Measurements from ENCODE around the gene NFATC3. TPM values are rescaled to one million over a fixed set of nuclear protein-coding genes. Genes with fewer than 3 reads are reported as not detected.
A peak's percentile ranks its signal among the peaks of the same experiment; 100 is the strongest.

NFATC3 gene
- total and polyA plus RNA-seq, 2 donors (not counting 1 experiment from before 2014, with no cell fraction given): 33.4 to 115 TPM

DNA sequence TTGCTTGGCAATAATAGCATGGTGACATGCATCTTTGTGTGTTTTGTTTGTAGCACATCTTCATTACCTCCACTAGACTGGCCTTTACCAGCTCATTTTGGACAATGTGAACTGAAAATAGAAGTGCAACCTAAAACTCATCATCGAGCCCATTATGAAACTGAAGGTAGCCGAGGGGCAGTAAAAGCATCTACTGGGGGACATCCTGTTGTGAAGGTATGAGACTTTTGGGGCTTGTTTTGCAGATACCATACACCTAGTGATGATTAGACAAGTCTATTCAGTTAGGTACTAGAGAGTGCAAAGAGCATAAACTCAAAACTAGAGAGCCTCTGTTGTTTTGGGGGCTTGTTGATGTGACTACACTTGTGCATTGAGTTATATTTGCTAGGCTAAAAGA lies 41.2 kb downstream of the NFATC3 start:
- H3K36me3 ChIP-seq (replicated peaks in 1 of 2; ENCODE audit: control extremely low read depth in 1 of 2, control insufficient read depth in 1 of 2, extremely low read depth in 1 of 2, insufficient read depth in 2 of 2, low read length in 1 of 2): peaks cover 2 to 26% of the 10 kb centered on the region in 2 experiments
- no peaks in the 10 kb centered on the region for H3K27me3 Mint-ChIP-seq
- H3K4me3 Mint-ChIP-seq: no peak overlapping the region
- DNase-seq (no peak), ATAC-seq (ENCODE audit: low read depth) (no peak)
- TF ChIP-seq, protein P1, sequence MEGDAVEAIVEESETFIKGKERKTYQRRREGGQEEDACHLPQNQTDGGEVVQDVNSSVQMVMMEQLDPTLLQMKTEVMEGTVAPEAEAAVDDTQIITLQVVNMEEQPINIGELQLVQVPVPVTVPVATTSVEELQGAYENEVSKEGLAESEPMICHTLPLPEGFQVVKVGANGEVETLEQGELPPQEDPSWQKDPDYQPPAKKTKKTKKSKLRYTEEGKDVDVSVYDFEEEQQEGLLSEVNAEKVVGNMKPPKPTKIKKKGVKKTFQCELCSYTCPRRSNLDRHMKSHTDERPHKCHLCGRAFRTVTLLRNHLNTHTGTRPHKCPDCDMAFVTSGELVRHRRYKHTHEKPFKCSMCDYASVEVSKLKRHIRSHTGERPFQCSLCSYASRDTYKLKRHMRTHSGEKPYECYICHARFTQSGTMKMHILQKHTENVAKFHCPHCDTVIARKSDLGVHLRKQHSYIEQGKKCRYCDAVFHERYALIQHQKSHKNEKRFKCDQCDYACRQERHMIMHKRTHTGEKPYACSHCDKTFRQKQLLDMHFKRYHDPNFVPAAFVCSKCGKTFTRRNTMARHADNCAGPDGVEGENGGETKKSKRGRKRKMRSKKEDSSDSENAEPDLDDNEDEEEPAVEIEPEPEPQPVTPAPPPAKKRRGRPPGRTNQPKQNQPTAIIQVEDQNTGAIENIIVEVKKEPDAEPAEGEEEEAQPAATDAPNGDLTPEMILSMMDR (IDR thresholded peaks at IDR 0.05): no peak
- no peak for TF ChIP-seq EZH2 (IDR thresholded peaks at IDR 0.05; ENCODE audit: borderline replicate concordance, insufficient read depth, low read depth, low read length, poor library complexity, severe bottlenecking)
- no CpG with 5 or more reads among the region's 2 CpGs for WGBS (ENCODE audit: insufficient coverage)
- H3K27me3 ChIP-seq (replicated peaks in 1 of 4; ENCODE audit: control extremely low read depth in 1 of 4, control insufficient read depth in 3 of 4, insufficient read depth in 4 of 4, low read length in 3 of 4): no peaks in the 10 kb centered on the region
- no peaks in the 10 kb centered on the region for H3K9me3 ChIP-seq (ENCODE audit: control extremely low read depth in 1 of 3, control insufficient read depth in 2 of 3, insufficient read depth in 1 of 3, low read length in 2 of 3)
- H3K4me3 ChIP-seq (ENCODE audit: control extremely low read depth in 1 of 5, extremely low read depth in 1 of 5, insufficient read depth in 1 of 5, low read depth in 2 of 5, low read length in 4 of 5): no peak overlapping the region
- ChIA-PET CTCF (no interaction called here), POLR2A (interaction anchor here (0.5 kb wide), 1 partner anchor 420 kb away, joined by 4 read pairs; no protein-coding TSS in a partner anchor)
- no peak overlapping the region for H3K9ac ChIP-seq (ENCODE audit: low read length)
- H3K27ac ChIP-seq (ENCODE audit: low read length in 2 of 2): peak overlapping the region in 1 of 2 donors; percentile 48
- H3K4me2 ChIP-seq (replicated peaks; ENCODE audit: low read depth, low read length, poor library complexity, severe bottlenecking): peak overlapping the region; percentile 17
- H4K20me1 ChIP-seq (ENCODE audit: control insufficient read depth, insufficient read depth, low read length, poor library complexity, severe bottlenecking): peaks cover 77% of the 10 kb centered on the region
- peaks cover 95% of the 10 kb centered on the region for H3K79me2 ChIP-seq (ENCODE audit: control insufficient read depth, insufficient read depth, low read length)
- no peaks in the 10 kb centered on the region for H3K9me3 Mint-ChIP-seq (ENCODE audit: insufficient read depth)
- peak overlapping the region; percentile 4 for H3K27ac Mint-ChIP-seq
- intact Hi-C loops (cut with micrococcal nuclease): no loop called here
- H2AFZ ChIP-seq (ENCODE audit: insufficient read depth, low read depth, low read length, poor library complexity, severe bottlenecking): no peak overlapping the region
- H3K4me1 ChIP-seq (ENCODE audit: control insufficient read depth in 2 of 2, insufficient read depth in 2 of 2, low read length in 2 of 2): peaks cover 15 to 35% of the 10 kb centered on the region in 2 donors
- H3K4me1 Mint-ChIP-seq: peaks cover 58% of the 10 kb centered on the region

DNA sequence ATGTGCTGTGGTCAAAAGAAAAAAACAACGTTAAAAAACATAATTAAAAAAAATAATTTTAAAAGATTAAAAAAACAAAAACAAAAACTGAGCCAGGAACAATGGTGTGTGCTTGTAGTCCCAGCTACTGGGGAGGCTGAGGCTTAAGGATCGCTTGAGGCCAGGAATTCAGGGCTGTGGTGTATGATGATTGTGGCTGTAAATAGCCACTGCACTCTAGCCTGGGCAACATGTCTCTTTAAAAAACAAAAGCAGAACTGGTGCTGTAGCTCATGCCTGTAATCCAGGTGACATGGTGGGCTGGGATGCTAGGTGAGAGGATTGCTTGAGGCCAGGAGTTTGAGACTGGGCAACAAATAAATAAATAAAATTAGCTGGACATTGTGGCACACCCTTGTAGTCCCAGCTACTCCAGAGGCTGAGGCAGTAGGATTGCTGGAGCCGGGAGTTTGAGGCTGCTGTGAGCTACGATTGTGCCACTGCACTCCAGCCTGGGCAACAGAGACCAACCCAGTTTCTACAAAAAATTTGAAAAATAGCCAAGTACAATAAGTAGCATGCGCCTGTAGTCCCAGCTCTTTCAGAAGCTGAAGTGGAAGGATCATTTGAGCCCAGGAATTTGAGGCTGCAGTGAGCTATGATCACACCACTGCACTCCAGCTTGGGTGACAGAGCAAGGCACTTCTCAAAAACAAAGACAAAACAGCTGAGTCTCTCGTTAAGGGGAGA lies 43.6 kb downstream of the NFATC3 start:
- Histone ChIP-seq H2AFZ (ENCODE audit: insufficient read depth, low read depth, low read length, poor library complexity, severe bottlenecking) (no peak overlapping the region), H3K4me1 (ENCODE audit: control insufficient read depth in 2 of 2, insufficient read depth in 2 of 2, low read length in 2 of 2) (peaks cover 17 to 35% of the 10 kb centered on the region in 2 donors), H3K79me2 (ENCODE audit: control insufficient read depth, insufficient read depth, low read length) (peaks cover 95% of the 10 kb centered on the region), H3K9me3 (ENCODE audit: control extremely low read depth in 1 of 3, control insufficient read depth in 2 of 3, insufficient read depth in 1 of 3, low read length in 2 of 3) (no peaks in the 10 kb centered on the region), H3K36me3 (replicated peaks in 1 of 2; ENCODE audit: control extremely low read depth in 1 of 2, control insufficient read depth in 1 of 2, extremely low read depth in 1 of 2, insufficient read depth in 2 of 2, low read length in 1 of 2) (peaks cover 2 to 29% of the 10 kb centered on the region in 2 experiments), H4K20me1 (ENCODE audit: control insufficient read depth, insufficient read depth, low read length, poor library complexity, severe bottlenecking) (peaks cover 71% of the 10 kb centered on the region), H3K9ac (ENCODE audit: low read length) (no peak overlapping the region), H3K4me3 (ENCODE audit: control extremely low read depth in 1 of 5, extremely low read depth in 1 of 5, insufficient read depth in 1 of 5, low read depth in 2 of 5, low read length in 4 of 5) (no peak overlapping the region), H3K27ac (ENCODE audit: low read length in 2 of 2) (peak overlapping the region in 1 of 2 donors; percentile 37), H3K27me3 (replicated peaks in 1 of 4; ENCODE audit: control extremely low read depth in 1 of 4, control insufficient read depth in 3 of 4, insufficient read depth in 4 of 4, low read length in 3 of 4) (no peaks in the 10 kb centered on the region), H3K4me2 (replicated peaks; ENCODE audit: low read depth, low read length, poor library complexity, severe bottlenecking) (no peak overlapping the region)
- peaks cover 61% of the 10 kb centered on the region for H3K4me1 Mint-ChIP-seq
- TF ChIP-seq, protein P1 (IDR thresholded peaks at IDR 0.05): no peak
- no peak for TF ChIP-seq EZH2 (IDR thresholded peaks at IDR 0.05; ENCODE audit: borderline replicate concordance, insufficient read depth, low read depth, low read length, poor library complexity, severe bottlenecking)
- H3K9me3 Mint-ChIP-seq (ENCODE audit: insufficient read depth): no peaks in the 10 kb centered on the region
- intact Hi-C loops (cut with micrococcal nuclease): no loop called here
- ATAC-seq (ENCODE audit: low read depth) (no peak), DNase-seq (no peak)
- no peak overlapping the region for H3K4me3 Mint-ChIP-seq
- 100% methylated on average over 4 of the region's 6 CpGs for WGBS (ENCODE audit: insufficient coverage)
- no peaks in the 10 kb centered on the region for H3K27me3 Mint-ChIP-seq
- ChIA-PET POLR2A (interaction anchor here (0.6 to 0.7 kb wide), 2 partner anchors 9 to 35 kb away, joined by 3 read pairs; no protein-coding TSS in a partner anchor), CTCF (interaction anchor here (0.6 to 2.0 kb wide), 7 partner anchors 9 to 995 kb away, joined by 3 to 8 read pairs (median 4); no protein-coding TSS in a partner anchor)
- peak overlapping the region; percentile 72 for H3K27ac Mint-ChIP-seq

Measured in B cell (primary cell).